ENCODE results near the gene PAIP2B. TPM values are rescaled to one million over a fixed set of nuclear protein-coding genes. Genes with fewer than 3 reads are reported as not detected.

PAIP2B gene
- total RNA-seq, 1 experiment from 2014 or later, result 17.7 TPM

DNA sequence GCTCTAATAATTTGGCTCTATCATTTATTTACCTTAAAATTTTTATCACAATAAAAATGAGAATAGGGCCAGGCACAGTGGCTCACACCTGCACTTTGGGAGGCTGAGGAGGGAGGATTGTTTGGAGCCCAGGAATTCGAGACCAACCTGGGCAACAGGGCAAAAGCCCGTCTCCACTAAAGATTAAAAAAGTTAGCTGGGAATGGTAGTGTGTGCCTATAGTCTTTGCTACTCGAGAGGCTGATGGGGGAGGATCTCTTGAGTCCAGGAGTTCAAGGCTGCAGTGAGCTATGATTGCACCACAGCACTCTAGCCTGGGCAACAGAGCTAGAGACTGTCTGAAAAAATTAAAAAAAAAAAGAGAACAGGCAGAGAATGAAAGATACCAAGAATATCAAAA is 90.7 kb downstream of the PAIP2B start:
- no peak overlapping the region for H2BK5ac ChIP-seq (ENCODE audit: insufficient read length, low read length)
- peaks cover 3% of the 10 kb centered on the region for H3K23me2 ChIP-seq (ENCODE audit: insufficient read length, low read depth, low read length, poor library complexity, severe bottlenecking)
- no peak overlapping the region for H4K5ac ChIP-seq (ENCODE audit: insufficient read length, low read depth, low read length)
- no peaks in the 10 kb centered on the region for H3K27me3 Mint-ChIP-seq (ENCODE audit: low read depth)
- H3K9me3 ChIP-seq (ENCODE audit: control insufficient read depth, low read depth, low read length), result no peaks in the 10 kb centered on the region
- no peak overlapping the region for H2BK12ac ChIP-seq (ENCODE audit: insufficient read length, low read depth, low read length)
- no peak overlapping the region for H3K9ac ChIP-seq (ENCODE audit: extremely low read depth, insufficient read length, low read length)
- no peak overlapping the region for H3K56ac ChIP-seq (ENCODE audit: insufficient read length, low read depth, low read length)
- H3K27ac ChIP-seq (ENCODE audit: insufficient read length, low read depth, low read length), result no peak overlapping the region
- no peak overlapping the region for H3K4me2 ChIP-seq (ENCODE audit: insufficient read depth, insufficient read length, low read length)
- H3K4me1 ChIP-seq (ENCODE audit: insufficient read depth, low read length), result no peaks in the 10 kb centered on the region
- H4K8ac ChIP-seq (replicated peaks; ENCODE audit: insufficient read length, low read depth, low read length), result no peak overlapping the region
- no peak overlapping the region for H3K18ac ChIP-seq (ENCODE audit: insufficient read length, low read depth, low read length)
- no peak overlapping the region for H2AK5ac ChIP-seq (ENCODE audit: insufficient read length, low read length)
- peaks cover 4% of the 10 kb centered on the region for H3K79me1 ChIP-seq (ENCODE audit: insufficient read depth, low read depth, low read length, poor library complexity, severe bottlenecking)
- H3K23ac ChIP-seq (ENCODE audit: insufficient read length, low read depth, low read length), result no peak overlapping the region
- DNase-seq, result no peak
- no peaks in the 10 kb centered on the region for H4K20me1 ChIP-seq (ENCODE audit: control insufficient read depth, insufficient read depth, insufficient read length)
- no peak overlapping the region for H3K4me3 Mint-ChIP-seq
- no peak overlapping the region for H2BK15ac ChIP-seq (ENCODE audit: low read depth, low read length)
- WGBS (ENCODE audit: extremely low coverage, insufficient read length, low lambda C conversion rate), result no CpG with 5 or more reads among the region's 3 CpGs
- no peak overlapping the region for H3K14ac ChIP-seq (ENCODE audit: insufficient read depth, low read length)
- no peak overlapping the region for H3K4ac ChIP-seq (ENCODE audit: low read depth, low read length)
- no peak overlapping the region for H3T11ph ChIP-seq (ENCODE audit: low read length)
- H2BK120ac ChIP-seq (ENCODE audit: low read depth, low read length, poor library complexity, severe bottlenecking), result no peak overlapping the region
- H3K27me3 ChIP-seq (ENCODE audit: insufficient read depth, low read length), result no peaks in the 10 kb centered on the region
- H4K91ac ChIP-seq (ENCODE audit: insufficient read length, low read depth, low read length), result no peak overlapping the region
- no peaks in the 10 kb centered on the region for H3K9me3 Mint-ChIP-seq
- no peak overlapping the region for H3K27ac Mint-ChIP-seq
- H3K79me2 ChIP-seq (ENCODE audit: insufficient read depth, low read length), result peaks cover 4% of the 10 kb centered on the region; the same call in 1 of the 2 replicates
- TF ChIP-seq CTCF (conservative IDR thresholded peaks at IDR 0.05), result no peak
- H2BK20ac ChIP-seq (ENCODE audit: low read depth, low read length, poor library complexity, severe bottlenecking), result no peak overlapping the region
- H3K4me1 Mint-ChIP-seq, result no peaks in the 10 kb centered on the region
- H3K36me3 Mint-ChIP-seq (ENCODE audit: insufficient read depth in 1 of 3, low read depth in 3 of 3), result peaks cover 18 to 65% (median 64%) of the 10 kb centered on the region in 3 experiments
- no peak overlapping the region for H2AFZ ChIP-seq (ENCODE audit: low read length)
